Immature natural killer cell (primary cell): Measurements from ENCODE around the gene CHN1. TPM values are rescaled to one million over a fixed set of nuclear protein-coding genes. Genes with fewer than 3 reads are reported as not detected.

Source experiments
- DNase-seq, 3 donors: peaks; one replicate each; pipeline ENCODE4 v3.0.0; 2022; ENCODE audit warnings: mixed read lengths in 1 of 3
- H3K27ac Mint-ChIP-seq, 6 donors: one replicate each; pipeline ENCODE4 v1.8.0; 2020; ENCODE audit warnings: mixed read lengths in 6 of 6, mild to moderate bottlenecking in 5 of 6, inconsistent platforms in 4 of 6, moderate library complexity in 3 of 6
- H3K27me3 Mint-ChIP-seq, 3 donors: one replicate each; pipeline ENCODE4 v1.8.0; 2020 to 2021; ENCODE audit warnings: low read depth in 3 of 3, mild to moderate bottlenecking in 3 of 3, mixed read lengths in 3 of 3, moderate library complexity in 3 of 3, inconsistent platforms in 1 of 3
- H3K36me3 Mint-ChIP-seq, 3 donors: one replicate each; pipeline ENCODE4 v1.8.0; 2020; ENCODE audit warnings: mixed read lengths in 3 of 3, inconsistent platforms in 2 of 3, mild to moderate bottlenecking in 2 of 3
- H3K4me1 Mint-ChIP-seq, 2 donors: one replicate each; pipeline ENCODE4 v1.8.0; 2020; ENCODE audit warnings: inconsistent platforms in 2 of 2, mild to moderate bottlenecking in 2 of 2, mixed read lengths in 2 of 2, moderate library complexity in 1 of 2
- H3K4me3 Mint-ChIP-seq, 5 donors: one replicate each; pipeline ENCODE4 v1.8.0; 2020; ENCODE audit warnings: mild to moderate bottlenecking in 5 of 5, mixed read lengths in 5 of 5, inconsistent platforms in 3 of 5, moderate library complexity in 3 of 5
- H3K9me3 Mint-ChIP-seq, 6 donors: one replicate each; pipeline ENCODE4 v1.8.0; 2020; ENCODE audit warnings: mild to moderate bottlenecking in 6 of 6, mixed read lengths in 6 of 6, inconsistent platforms in 4 of 6, moderate library complexity in 3 of 6
- polyA plus RNA-seq, 3 donors: library from polyadenylated mRNA; unstranded; fragments of 300-500 nt; fragmentation: Illumina TruSeq; gene quantifications; one replicate each; pipeline ENCODE4 v1.2.3, GENCODE V29; 2021

CHN1 gene
- polyA plus RNA-seq, 3 donors from 2014 or later = 0.11 to 0.69 TPM; not detected in 1

DNA sequence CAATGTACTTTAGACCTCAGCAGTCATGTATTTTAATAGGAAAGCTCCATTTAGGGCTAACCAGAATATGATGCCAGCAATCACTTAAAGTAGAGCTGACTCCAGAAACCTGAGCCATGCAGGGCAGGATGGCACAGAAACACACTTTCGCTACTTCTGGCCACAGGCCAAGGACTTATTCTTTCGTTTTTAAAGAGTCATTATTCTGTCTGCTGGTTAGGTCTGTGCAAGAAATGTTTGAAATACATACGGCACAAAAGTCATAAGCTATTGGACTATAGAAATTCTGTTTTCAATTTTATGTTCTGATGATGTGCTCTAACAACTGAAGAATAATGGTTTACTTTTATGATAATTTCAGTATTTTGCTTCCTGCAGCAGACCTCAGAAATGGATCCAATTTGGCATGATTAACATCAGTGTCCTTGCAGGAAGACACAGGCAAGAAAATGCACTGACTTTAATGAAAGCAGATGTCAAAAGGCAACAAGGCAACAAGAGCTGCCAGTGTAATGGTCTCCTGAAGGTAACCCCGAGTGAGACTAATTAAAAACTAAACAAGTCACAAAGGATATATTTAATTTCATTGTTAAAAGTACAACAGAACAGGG, 126.5 kb downstream of the CHN1 start:
- Mint-ChIP-seq H3K4me3 (no peak overlapping the region), H3K27me3 (peaks cover 0 to 3% (median 2%) of the 10 kb centered on the region in 3 donors), H3K27ac (no peak overlapping the region), H3K4me1 (no peaks in the 10 kb centered on the region), H3K36me3 (no peaks in the 10 kb centered on the region), H3K9me3 (no peaks in the 10 kb centered on the region)
- DNase-seq = no peak

DNA sequence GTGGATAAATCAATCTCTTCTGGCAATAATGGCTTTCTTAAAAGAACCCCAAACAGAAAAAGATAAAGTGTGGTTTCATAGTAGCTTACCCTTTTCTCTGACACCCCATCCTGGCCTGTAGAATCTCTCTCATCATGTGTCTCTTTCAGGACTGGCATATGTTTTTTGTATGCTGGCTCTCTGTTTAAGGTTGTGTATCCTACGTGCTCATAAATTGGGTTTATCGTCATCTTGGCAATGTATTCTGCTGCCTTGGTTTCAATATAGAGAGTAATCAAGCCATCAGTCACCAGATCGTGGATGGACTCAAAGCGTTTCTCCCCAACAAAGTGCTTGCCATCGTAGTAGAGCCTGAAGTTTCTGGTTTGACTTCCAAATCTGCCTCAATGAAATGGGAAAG, 127.4 kb downstream of the CHN1 start:
- Mint-ChIP-seq H3K27me3 (peaks cover 0 to 2% (median under 1%) of the 10 kb centered on the region in 3 donors), H3K9me3 (no peaks in the 10 kb centered on the region), H3K27ac (no peak overlapping the region), H3K36me3 (no peaks in the 10 kb centered on the region), H3K4me3 (no peak overlapping the region), H3K4me1 (no peaks in the 10 kb centered on the region)
- no peak for DNase-seq

DNA sequence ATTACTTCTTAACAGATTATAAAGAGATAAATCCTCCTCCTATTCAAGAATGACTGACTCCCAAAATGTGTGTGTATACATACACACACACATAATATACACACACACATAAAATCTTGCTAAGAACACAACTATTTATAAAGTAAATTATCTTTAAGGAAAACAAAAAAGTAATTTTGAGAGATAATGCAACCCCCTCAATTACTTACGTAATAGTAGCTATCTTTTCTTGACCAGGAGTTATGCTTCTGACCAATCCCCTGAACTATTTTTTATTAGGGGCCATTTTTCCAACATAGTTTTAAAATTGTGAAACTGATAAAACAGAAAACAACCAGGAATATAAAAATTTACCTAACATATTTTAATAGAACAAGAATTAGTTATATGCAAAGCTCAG, 127.9 kb downstream of the CHN1 start:
- no peak overlapping the region for H3K4me3 Mint-ChIP-seq
- no peaks in the 10 kb centered on the region for H3K4me1 Mint-ChIP-seq
- peaks cover 0 to 2% (median 0%) of the 10 kb centered on the region in 3 donors for H3K27me3 Mint-ChIP-seq
- H3K9me3 Mint-ChIP-seq = no peaks in the 10 kb centered on the region
- DNase-seq = no peak
- no peaks in the 10 kb centered on the region for H3K36me3 Mint-ChIP-seq
- H3K27ac Mint-ChIP-seq = no peak overlapping the region

DNA sequence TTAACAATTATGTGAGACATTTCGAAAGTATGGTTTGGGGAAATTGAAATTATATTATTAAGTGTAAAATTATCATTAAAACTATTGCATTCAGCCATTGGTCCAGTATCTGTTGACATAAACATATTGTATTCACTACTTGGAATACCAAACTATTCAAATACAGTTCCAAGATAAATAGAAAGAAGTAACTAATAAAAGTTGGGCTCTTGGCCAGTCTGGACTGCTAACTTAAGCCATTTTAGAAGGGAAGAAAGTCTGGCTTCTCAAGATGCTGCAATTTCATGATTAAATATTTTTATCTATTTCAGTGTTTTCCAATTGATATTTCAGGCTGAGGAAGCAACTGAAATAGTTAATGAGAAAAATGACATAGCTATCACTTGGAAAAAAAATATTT, 131.1 kb downstream of the CHN1 start:
- no peak for DNase-seq
- no peak overlapping the region for H3K4me3 Mint-ChIP-seq
- no peaks in the 10 kb centered on the region for H3K9me3 Mint-ChIP-seq
- H3K27ac Mint-ChIP-seq = no peak overlapping the region
- H3K27me3 Mint-ChIP-seq = no peaks in the 10 kb centered on the region
- H3K36me3 Mint-ChIP-seq = peaks cover 0 to 5% (median 4%) of the 10 kb centered on the region in 3 donors
- H3K4me1 Mint-ChIP-seq = no peaks in the 10 kb centered on the region

DNA sequence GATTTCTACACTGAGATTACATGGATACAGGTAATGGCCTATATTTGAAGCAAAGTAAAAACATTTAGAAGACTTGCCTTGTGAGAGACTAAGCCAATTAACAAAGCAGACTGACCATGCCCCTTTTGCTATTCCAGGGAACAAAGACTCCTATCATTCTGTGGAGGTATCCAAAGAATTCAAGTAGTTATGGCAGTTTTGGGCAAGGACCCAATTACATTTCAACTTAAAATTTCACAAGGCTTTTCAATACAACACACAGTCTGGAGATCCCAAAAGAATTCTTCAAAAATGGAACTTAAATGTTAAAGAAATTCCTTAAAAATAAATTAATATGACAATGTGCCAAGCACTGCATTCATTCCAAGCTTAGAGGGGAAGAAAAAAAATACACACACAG, 131.7 kb downstream of the CHN1 start:
- Mint-ChIP-seq H3K27ac (no peak overlapping the region), H3K36me3 (peaks cover 0 to 5% (median 4%) of the 10 kb centered on the region in 3 donors), H3K9me3 (no peaks in the 10 kb centered on the region), H3K4me1 (no peaks in the 10 kb centered on the region), H3K27me3 (no peaks in the 10 kb centered on the region), H3K4me3 (no peak overlapping the region)
- DNase-seq = no peak

DNA sequence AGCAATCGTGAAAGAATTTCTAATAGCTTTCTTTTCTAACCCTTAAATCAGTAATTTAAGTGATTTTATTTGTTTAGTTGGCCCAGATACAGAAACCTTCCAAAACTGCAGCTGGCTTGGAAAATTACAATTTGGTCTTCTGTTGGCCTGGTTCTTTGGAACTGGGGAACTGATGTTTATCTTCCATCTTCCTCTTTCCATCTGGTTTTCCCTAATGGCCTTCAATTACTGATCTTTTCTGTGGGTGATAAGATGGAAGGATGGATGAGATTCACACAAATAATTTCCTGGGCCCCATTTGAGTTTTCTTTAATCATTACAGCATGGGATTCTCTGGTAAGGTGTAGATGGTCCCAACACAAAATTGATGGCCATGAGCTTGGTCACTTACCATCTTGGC, 134.4 kb downstream of the CHN1 start:
- no peaks in the 10 kb centered on the region for H3K9me3 Mint-ChIP-seq
- H3K36me3 Mint-ChIP-seq = peaks cover 0 to 5% (median 4%) of the 10 kb centered on the region in 3 donors
- H3K4me1 Mint-ChIP-seq = no peaks in the 10 kb centered on the region
- H3K27me3 Mint-ChIP-seq = no peaks in the 10 kb centered on the region
- no peak overlapping the region for H3K4me3 Mint-ChIP-seq
- H3K27ac Mint-ChIP-seq = no peak overlapping the region
- no peak for DNase-seq

DNA sequence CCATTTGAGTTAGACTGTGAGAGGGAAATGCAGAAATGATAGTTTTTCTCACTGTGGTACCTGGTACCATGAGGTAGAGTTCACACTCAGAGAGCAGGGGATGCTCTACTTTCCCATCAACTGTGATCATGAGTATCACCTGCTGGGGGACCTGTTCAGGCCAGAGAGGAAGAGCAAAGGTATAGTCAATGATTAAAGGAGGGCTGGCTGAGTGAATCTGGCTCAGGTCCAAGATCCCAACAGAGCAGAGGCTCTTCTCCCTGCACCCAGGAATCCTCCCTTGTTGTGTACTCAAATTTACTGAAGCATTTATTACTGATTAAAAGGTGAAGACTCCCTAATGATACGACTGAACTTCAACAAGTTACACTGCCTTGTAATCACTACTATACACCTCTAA, 136.3 kb downstream of the CHN1 start:
- H3K9me3 Mint-ChIP-seq = no peaks in the 10 kb centered on the region
- no peaks in the 10 kb centered on the region for H3K27me3 Mint-ChIP-seq
- no peak overlapping the region for H3K27ac Mint-ChIP-seq
- no peaks in the 10 kb centered on the region for H3K4me1 Mint-ChIP-seq
- peaks cover 0 to 5% (median 4%) of the 10 kb centered on the region in 3 donors for H3K36me3 Mint-ChIP-seq
- DNase-seq = no peak
- no peak overlapping the region for H3K4me3 Mint-ChIP-seq

DNA sequence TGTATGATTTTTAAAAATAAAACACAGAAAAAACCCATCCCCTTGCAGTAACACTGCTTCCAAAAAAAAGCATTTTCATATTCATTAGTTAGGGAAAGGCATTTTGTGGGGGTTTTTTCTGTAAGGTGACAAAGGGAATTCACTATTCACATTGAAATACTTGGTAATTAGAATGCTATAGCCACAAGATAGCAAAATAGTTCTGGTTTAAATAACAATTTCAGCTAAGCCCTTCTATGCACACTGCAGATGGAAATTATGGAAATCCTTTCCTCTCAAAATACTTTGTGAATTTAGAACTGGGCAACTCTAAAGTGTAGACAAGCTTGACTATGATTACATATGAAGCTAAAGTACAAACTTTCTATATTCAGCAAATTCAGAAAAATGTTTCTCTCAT, 138.8 kb downstream of the CHN1 start:
- Mint-ChIP-seq H3K4me3 (no peak overlapping the region), H3K9me3 (no peaks in the 10 kb centered on the region), H3K27ac (no peak overlapping the region), H3K36me3 (peaks cover 0 to 5% (median 3%) of the 10 kb centered on the region in 3 donors), H3K4me1 (no peaks in the 10 kb centered on the region), H3K27me3 (peaks cover 0 to 1% (median 0%) of the 10 kb centered on the region in 3 donors)
- no peak for DNase-seq

DNA sequence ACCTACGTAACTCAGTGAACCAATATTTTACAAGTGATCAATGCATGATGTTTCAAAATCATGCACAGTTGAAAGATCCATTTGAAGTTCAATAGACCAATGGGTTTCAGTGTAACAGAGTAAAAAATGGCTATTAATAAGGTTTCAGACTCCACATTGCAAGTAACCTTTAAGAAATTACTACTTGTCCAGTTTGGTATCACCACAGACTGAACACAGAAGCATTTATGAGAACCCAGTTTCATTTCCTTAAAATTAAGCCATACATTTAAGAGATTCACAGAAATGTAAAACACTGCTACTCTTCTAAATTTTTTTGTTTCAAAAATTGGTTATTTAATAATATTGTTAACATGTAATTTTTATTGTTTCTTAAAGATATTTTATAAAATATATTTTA, 142.0 kb downstream of the CHN1 start:
- peaks cover 0 to 2% (median 1%) of the 10 kb centered on the region in 3 donors for H3K27me3 Mint-ChIP-seq
- H3K27ac Mint-ChIP-seq = no peak overlapping the region
- H3K36me3 Mint-ChIP-seq = no peaks in the 10 kb centered on the region
- no peak overlapping the region for H3K4me3 Mint-ChIP-seq
- no peak for DNase-seq
- H3K4me1 Mint-ChIP-seq = no peaks in the 10 kb centered on the region
- H3K9me3 Mint-ChIP-seq = no peaks in the 10 kb centered on the region

DNA sequence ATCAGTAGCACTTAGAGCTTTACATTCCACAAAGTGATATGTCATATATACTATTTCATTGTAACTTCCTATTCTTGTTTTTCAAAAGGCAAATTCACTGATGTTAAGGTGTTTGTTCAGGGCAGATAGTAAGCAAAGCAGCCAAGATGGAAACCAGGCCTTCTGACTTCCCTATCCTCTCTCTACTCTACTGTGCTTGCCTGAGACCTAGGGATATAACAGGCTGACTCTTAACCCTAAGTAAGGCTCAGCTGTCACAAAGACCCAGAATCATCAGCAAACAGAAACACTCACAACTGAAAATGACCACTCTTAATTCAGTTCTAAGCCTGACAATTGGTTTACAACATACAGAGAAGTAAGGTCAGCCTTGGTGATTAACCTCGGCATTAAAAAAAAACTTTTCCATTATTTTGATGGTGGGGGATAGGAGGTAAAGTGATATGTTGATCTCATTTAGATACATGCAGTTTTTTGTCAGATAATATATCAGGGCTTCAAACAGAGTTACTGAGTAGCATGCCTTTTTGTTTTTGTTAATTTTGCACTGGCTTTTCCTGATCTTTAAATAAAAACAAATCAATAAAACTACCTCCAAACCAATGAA, 145.5 kb downstream of the CHN1 start:
- no peak overlapping the region for H3K4me3 Mint-ChIP-seq
- DNase-seq = no peak
- H3K27me3 Mint-ChIP-seq = peaks cover 0 to 2% (median 1%) of the 10 kb centered on the region in 3 donors
- no peaks in the 10 kb centered on the region for H3K36me3 Mint-ChIP-seq
- no peaks in the 10 kb centered on the region for H3K9me3 Mint-ChIP-seq
- no peaks in the 10 kb centered on the region for H3K4me1 Mint-ChIP-seq
- H3K27ac Mint-ChIP-seq = no peak overlapping the region

DNA sequence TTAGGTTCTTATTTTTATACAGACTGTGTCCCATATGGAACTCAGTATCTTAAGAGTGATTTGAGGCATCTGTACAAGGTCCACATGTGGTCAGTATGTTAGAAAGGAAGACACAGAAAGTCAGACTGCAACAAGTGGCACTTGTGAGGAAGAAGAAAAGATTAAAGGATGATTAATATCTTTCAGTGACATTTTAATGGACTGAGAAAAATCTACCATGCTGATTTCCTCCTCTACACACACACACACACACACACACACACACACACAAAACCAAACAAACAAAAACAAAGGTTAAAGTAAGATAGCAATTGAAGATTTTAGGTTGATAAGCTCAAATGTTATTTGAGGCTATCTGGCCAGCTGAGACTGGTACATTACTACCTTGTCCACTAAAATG, 146.4 kb downstream of the CHN1 start:
- no peaks in the 10 kb centered on the region for H3K4me1 Mint-ChIP-seq
- no peak for DNase-seq
- no peaks in the 10 kb centered on the region for H3K9me3 Mint-ChIP-seq
- no peaks in the 10 kb centered on the region for H3K36me3 Mint-ChIP-seq
- H3K4me3 Mint-ChIP-seq = no peak overlapping the region
- no peak overlapping the region for H3K27ac Mint-ChIP-seq
- H3K27me3 Mint-ChIP-seq = peaks cover 0 to 2% (median 1%) of the 10 kb centered on the region in 3 donors

DNA sequence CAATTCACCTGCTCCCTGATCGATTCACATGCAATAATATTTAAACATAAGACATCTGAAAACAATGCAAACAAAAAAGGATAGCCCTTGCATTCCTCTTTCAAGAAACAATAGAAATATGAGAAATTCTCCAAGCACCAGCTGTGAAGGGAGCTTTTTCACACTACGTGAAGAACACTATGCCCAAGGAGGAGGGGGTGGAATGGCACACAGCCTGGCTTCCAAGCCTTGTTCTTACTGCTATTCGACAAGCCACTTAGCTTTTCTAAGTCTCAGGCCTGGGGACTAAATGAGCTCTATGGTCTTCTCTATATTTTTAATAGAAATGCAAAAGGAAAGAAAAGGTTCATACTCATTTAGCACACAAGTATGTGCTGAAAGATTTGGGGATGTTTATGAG, 148.7 kb downstream of the CHN1 start:
- H3K27ac Mint-ChIP-seq = no peak overlapping the region
- no peaks in the 10 kb centered on the region for H3K36me3 Mint-ChIP-seq
- H3K9me3 Mint-ChIP-seq = no peaks in the 10 kb centered on the region
- H3K4me3 Mint-ChIP-seq = no peak overlapping the region
- DNase-seq = no peak
- H3K4me1 Mint-ChIP-seq = no peaks in the 10 kb centered on the region
- peaks cover 3 to 8% (median 6%) of the 10 kb centered on the region in 3 donors for H3K27me3 Mint-ChIP-seq

DNA sequence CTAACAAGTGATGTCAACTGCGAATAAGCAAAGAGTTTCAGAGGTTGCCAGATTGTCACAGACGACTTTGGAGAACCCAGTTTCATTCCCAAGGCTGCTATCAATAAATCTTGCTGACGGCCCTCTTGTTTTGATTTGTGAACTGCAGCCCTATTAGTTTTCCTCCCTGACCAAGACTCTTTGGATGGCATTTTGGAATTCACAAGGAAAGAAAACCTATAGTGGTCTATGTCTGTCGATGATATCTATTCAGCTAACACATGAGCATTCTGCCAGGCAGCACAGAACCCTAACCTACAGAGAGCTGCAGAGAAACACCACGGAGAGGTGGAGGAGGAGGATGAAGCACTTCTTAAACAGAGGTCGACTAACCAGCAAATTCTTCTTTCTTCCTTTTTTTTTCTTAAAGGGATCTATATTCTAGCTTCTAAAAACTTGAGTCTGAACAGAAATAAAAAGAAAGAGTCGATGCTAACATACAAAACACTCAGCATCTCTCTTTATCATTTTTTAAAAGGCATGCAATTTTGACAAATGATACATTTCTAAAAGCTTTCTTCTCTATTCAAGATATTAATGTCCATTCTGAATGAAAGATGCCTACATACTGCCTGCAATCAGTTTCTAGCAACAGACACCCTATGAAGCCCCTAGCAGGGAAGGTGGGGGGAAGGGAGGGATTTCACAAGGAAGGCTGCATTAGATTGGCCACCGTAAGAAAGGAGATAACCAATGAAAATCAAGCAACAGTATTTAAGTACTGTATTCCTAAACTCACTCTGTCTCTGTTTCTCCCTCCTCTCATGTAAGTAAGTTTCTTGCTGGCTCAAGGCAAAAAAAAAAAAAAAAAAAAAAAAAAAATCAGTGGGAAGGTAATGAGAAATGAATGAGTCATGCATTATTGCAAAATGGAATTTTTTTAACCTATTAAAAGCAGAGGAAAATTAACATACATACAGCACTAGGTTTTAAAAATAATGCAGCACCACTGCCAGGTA, 157.9 kb downstream of the CHN1 start:
- DNase-seq = no peak
- Mint-ChIP-seq H3K27ac (no peak overlapping the region), H3K36me3 (no peaks in the 10 kb centered on the region), H3K9me3 (no peaks in the 10 kb centered on the region), H3K27me3 (peaks cover 2 to 12% (median 2%) of the 10 kb centered on the region in 3 donors), H3K4me3 (no peak overlapping the region), H3K4me1 (no peaks in the 10 kb centered on the region)

DNA sequence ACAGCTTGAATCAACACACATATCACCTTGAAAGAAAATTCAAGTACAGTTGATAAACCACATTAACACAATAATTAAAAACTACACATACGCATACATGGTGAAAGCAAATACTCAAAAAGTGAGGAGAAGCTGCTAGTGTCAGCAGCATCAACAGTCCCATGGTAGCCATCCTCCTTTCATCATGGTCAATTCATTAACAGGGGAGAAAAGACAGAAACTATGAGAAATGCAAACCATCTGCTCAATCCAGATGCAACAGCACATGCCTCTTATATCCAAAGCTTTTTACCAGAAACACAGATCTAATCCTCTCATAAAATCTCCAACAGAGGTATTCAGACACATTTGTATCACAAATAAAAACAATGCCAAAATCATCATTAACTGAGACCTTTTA, 159.0 kb downstream of the CHN1 start:
- Mint-ChIP-seq H3K27me3 (peaks cover 0 to 8% (median 3%) of the 10 kb centered on the region in 3 donors), H3K4me3 (no peak overlapping the region), H3K9me3 (no peaks in the 10 kb centered on the region), H3K36me3 (no peaks in the 10 kb centered on the region), H3K27ac (no peak overlapping the region), H3K4me1 (no peaks in the 10 kb centered on the region)
- DNase-seq = no peak
